GM18870 (cell line): ENCODE results near the gene DDA1.
"Not testable (repeated sequence)": the region's sequence is repeated elsewhere in the genome, so short reads cannot be mapped to it uniquely, and the experiment has no call there.

Experiments
- ATAC-seq: cut with Tn5 transposase; IDR thresholded peaks from one replicate; pipeline ENCODE4 v1.9.1; 2021; ENCODE audit warnings: moderate library complexity; ENCODE audit not compliant: unreplicated experiment

The DDA1 gene

GRCh38 chr19:17341386-17341785 lies 32.0 kb downstream of the DDA1 start:
- no peak for ATAC-seq

GRCh38 chr19:17341845-17342244 lies 32.5 kb downstream of the DDA1 start:
- ATAC-seq = no peak

DNA sequence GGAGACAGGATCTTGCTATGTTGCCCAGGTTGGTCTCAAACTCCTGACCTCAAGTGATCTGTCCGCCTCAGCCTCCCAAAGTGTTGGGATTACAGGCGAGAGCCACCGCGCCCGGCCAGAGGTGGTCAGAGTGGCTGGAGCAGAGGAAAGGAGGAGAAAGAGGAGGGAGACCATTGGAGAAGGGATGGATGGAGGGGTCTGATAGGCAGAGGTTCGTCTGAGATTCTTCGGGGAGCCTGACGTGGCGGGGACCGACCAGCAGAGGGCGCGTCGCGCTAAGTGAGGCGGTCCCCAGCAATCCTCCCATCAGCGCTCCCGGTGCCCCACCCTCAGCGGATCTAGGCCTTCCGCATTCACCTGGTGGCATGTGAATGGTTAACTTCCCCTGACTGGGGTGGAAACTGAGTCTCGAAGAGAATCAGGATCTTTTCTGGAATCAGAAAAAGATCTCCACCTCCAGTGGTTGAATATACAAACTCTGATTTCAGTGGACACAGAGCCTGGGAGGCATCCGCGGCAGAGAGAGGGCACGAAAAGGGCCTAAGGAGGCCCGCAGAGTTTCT lies 36.8 kb downstream of the DDA1 start:
- no peak for ATAC-seq

DNA sequence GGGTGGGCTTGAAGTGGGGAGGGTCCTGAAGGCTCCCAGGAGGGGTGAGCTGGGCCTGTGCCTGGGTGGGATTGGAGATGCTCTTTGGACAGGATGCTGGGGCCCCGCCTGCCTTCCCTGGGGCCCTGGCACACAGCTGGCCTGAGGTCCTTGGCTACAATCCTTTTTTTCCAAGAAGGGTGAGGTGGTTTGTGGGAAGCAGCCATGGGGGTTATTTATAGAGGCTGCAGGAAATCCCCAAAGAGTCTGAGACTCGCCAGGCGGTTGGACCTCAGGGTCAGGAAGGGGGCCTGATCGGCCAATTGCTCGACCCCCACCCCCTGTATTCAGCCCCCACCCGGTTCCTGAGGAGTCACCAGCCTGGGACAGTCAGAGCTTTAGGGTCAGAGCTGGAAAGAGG lies 38.0 kb downstream of the DDA1 start:
- ATAC-seq = no peak

- ATAC-seq = no peak
Observed at GRCh38 chr19:17347877-17348276, 38.5 kb downstream of the DDA1 start.

GRCh38 chr19:17348700-17349099 lies 39.3 kb downstream of the DDA1 start:
- no peak for ATAC-seq

DNA sequence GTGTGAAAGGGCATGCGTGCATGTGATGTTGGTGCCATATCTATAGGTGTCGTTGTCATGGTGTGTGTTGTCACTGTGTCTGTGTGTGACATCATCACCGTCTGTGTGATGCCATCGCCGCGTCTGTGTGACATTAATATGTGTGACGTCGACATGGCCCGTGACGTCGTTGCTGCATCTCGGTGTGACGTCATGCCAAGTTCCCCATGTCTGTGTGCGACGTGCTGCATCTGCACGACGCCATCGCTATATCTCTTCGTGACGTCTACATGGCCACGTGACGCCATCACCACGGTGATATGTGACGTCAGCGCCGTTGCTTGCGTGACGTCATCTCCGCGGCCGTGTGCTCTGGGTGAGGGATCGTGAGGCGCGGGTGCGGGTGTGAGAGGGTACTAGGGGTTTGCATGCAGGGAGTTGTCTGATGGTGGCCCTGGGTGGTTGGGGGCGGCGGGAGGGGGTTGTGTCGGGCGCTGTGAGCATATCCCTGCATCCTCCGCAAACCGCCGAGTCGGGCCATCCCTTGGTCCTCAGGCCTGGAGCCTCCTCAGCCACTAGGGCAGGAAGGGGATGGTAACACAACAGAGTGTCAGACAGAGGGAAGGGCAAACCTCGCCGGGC lies 42.6 kb downstream of the DDA1 start:
- ATAC-seq = no peak

GRCh38 chr19:17352608-17353280 lies 43.4 kb downstream of the DDA1 start:
- ATAC-seq = no peak

DNA sequence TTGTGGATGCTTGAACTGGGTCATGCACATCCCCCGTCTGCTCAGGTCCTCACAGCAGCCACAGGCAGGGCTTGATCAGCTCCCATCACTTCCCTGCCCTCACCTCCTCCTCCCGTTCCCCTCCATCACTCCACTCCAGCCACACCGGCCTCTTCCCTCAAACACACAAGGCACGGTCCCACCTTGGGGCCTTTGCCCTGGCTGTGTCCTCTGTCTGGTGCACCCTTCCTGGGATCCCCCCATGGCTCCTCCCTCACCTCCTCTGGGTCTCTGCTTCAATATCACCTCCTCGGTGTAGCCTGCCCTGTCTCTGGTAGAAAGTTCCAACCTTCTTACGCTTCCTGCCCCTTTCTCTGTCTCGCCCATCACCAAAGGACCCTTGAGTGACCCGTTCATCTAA lies 44.0 kb downstream of the DDA1 start:
- ATAC-seq = no peak

- no peak for ATAC-seq
Observed at GRCh38 chr19:17357078-17357666, 47.8 kb downstream of the DDA1 start.

GRCh38 chr19:17357724-17358123 lies 48.4 kb downstream of the DDA1 start:
- ATAC-seq = no peak

- ATAC-seq = no peak
Observed at GRCh38 chr19:17358395-17358794, 49.0 kb downstream of the DDA1 start.

GRCh38 chr19:17359905-17360800 lies 50.8 kb downstream of the DDA1 start:
- ATAC-seq = no peak

GRCh38 chr19:17363852-17364605 lies 54.7 kb downstream of the DDA1 start:
- ATAC-seq = not testable (repeated sequence)

GRCh38 chr19:17365361-17365760 lies 56.0 kb downstream of the DDA1 start:
- no peak for ATAC-seq

DNA sequence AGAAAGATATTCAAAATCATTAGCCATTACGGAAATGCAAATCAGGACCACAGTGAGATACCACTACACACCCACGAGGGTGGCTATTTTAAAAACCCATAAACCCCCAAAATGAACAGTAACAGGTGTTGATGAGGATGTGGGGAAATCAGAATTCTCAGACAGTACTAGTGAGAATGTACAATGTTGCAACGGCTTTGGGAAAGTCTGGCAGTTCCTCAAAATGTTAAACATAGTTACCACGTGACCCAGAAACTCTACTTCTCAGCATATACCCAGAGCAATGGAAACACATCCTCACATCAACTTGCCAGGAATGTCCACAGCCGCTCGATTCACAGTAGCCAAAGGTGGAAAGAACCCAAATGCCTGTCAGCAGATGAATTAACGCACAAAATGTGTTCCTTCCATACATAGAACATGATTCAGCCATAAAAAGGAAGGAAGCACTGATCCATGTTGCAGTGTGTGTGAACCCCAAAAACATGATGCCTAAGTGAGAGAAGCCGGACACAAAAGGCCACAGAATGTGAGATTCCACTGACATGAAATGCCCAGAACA lies 60.7 kb downstream of the DDA1 start:
- peak; percentile 91 for ATAC-seq
